OCI-LY1 (cell line): ENCODE measurements around the gene MYOM1.

Experiments used
- H2AFZ ChIP-seq: fragments of 200-600 bp; sonication (generic), shearing (Covaris generic); 2 replicates; pipeline ENCODE4 v1.6.0; 2014; ENCODE audit warnings: antibody characterized with exemption, mild to moderate bottlenecking, low read length
- H3F3A ChIP-seq: fragments of 200-600 bp; sonication (generic), shearing (Covaris generic); 2 replicates; pipeline ENCODE4 v1.6.0; 2014; ENCODE audit warnings: mild to moderate bottlenecking, antibody characterized with exemption, low read length, moderate library complexity; ENCODE audit not compliant: insufficient read depth
- H3K27ac ChIP-seq: fragments of 200-600 bp; sonication (generic); 2 replicates; pipeline ENCODE4 v1.5.1; 2014; ENCODE audit warnings: low read length, mixed run types, mild to moderate bottlenecking, low read depth; ENCODE audit not compliant: poor library complexity, severe bottlenecking
- H3K27me3 ChIP-seq: fragments of 200-600 bp; sonication (generic); 2 replicates; pipeline ENCODE4 v1.6.0; 2014; ENCODE audit warnings: antibody characterized with exemption, mild to moderate bottlenecking, low read length, moderate library complexity; ENCODE audit not compliant: insufficient read depth
- H3K36me3 ChIP-seq: fragments of 200-600 bp; sonication (generic); 2 replicates; pipeline ENCODE4 v1.6.1; 2014; ENCODE audit warnings: mild to moderate bottlenecking, antibody characterized with exemption, low read length, moderate library complexity, mixed read lengths; ENCODE audit not compliant: insufficient read depth
- H3K4me1 ChIP-seq: fragments of 200-600 bp; sonication (generic); 2 replicates; pipeline ENCODE4 v1.5.1; 2014; ENCODE audit warnings: mild to moderate bottlenecking, low read length, moderate library complexity; ENCODE audit not compliant: insufficient read depth, severe bottlenecking
- H3K4me2 ChIP-seq: fragments of 200-600 bp; sonication (generic), shearing (Covaris generic); 2 replicates; pipeline ENCODE4 v1.6.1; 2014; ENCODE audit warnings: low read length
- H3K4me3 ChIP-seq: fragments of 200-600 bp; sonication (generic); 2 replicates; pipeline ENCODE4 v1.5.1; 2014; ENCODE audit warnings: low read length, low read depth, mild to moderate bottlenecking, mixed read lengths; ENCODE audit not compliant: poor library complexity, severe bottlenecking
- H3K79me2 ChIP-seq: fragments of 200-600 bp; shearing (Covaris generic); 2 replicates; pipeline ENCODE4 v1.6.1; 2016; ENCODE audit warnings: mixed run types, low read length, mixed read lengths; ENCODE audit not compliant: insufficient read depth
- H3K9ac ChIP-seq: fragments of 200-600 bp; sonication (generic), shearing (Covaris generic); 2 replicates; pipeline ENCODE4 v1.6.1; 2014; ENCODE audit warnings: mild to moderate bottlenecking, low read length, mixed read lengths
- H3K9me2 ChIP-seq: fragments of 200-600 bp; sonication (generic), shearing (Covaris generic); 2 replicates; pipeline ENCODE4 v1.6.1; 2014; ENCODE audit warnings: low read depth, mild to moderate bottlenecking, low read length, mixed read lengths
- H3K9me3 ChIP-seq: fragments of 200-600 bp; shearing (Covaris generic); 2 replicates; pipeline ENCODE4 v1.6.1; 2014; ENCODE audit warnings: low read length, mixed read lengths
- H4K20me1 ChIP-seq: fragments of 200-600 bp; sonication (generic), shearing (Covaris generic); 2 replicates; pipeline ENCODE4 v1.6.0; 2016; ENCODE audit warnings: mild to moderate bottlenecking, low read length; ENCODE audit not compliant: insufficient read depth
- EZH2 ChIP-seq: fragments of 200-600 bp; sonication (generic), shearing (Covaris generic); IDR thresholded peaks from 2 replicates; pipeline ENCODE4 v1.8.0; 2017; ENCODE audit warnings: borderline replicate concordance, mixed run types, mild to moderate bottlenecking, antibody characterized with exemption, low read length, moderate library complexity, mixed read lengths
- TF ChIP-seq, protein P1 (sequence below): fragments of 200-600 bp; sonication (generic), shearing (Covaris generic); IDR thresholded peaks from 2 replicates; pipeline ENCODE4 v1.5.1; 2017; ENCODE audit warnings: mild to moderate bottlenecking, antibody characterized with exemption, low read length, moderate library complexity, mixed read lengths

The MYOM1 gene

GRCh38 chr18:3040881-3041280, 178.9 kb downstream of the MYOM1 start:
- Histone ChIP-seq H3K36me3 (no peaks in the 10 kb centered on the region), H3K27me3 (no peaks in the 10 kb centered on the region), H3K4me1 (peaks cover 14% of the 10 kb centered on the region)

GRCh38 chr18:3040173-3040572, 179.6 kb downstream of the MYOM1 start:
- no peak overlapping the region for H3K9ac ChIP-seq
- no peak overlapping the region for H3K4me2 ChIP-seq
- no peaks in the 10 kb centered on the region for H3K9me3 ChIP-seq
- no peaks in the 10 kb centered on the region for H4K20me1 ChIP-seq
- H3K27ac ChIP-seq: no peak overlapping the region
- H2AFZ ChIP-seq: no peak overlapping the region
- TF ChIP-seq, protein P1, sequence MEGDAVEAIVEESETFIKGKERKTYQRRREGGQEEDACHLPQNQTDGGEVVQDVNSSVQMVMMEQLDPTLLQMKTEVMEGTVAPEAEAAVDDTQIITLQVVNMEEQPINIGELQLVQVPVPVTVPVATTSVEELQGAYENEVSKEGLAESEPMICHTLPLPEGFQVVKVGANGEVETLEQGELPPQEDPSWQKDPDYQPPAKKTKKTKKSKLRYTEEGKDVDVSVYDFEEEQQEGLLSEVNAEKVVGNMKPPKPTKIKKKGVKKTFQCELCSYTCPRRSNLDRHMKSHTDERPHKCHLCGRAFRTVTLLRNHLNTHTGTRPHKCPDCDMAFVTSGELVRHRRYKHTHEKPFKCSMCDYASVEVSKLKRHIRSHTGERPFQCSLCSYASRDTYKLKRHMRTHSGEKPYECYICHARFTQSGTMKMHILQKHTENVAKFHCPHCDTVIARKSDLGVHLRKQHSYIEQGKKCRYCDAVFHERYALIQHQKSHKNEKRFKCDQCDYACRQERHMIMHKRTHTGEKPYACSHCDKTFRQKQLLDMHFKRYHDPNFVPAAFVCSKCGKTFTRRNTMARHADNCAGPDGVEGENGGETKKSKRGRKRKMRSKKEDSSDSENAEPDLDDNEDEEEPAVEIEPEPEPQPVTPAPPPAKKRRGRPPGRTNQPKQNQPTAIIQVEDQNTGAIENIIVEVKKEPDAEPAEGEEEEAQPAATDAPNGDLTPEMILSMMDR: no peak
- TF ChIP-seq EZH2: no peak
- H3F3A ChIP-seq: no peaks in the 10 kb centered on the region
- no peaks in the 10 kb centered on the region for H3K9me2 ChIP-seq
- peaks cover 7% of the 10 kb centered on the region for H3K4me1 ChIP-seq
- no peaks in the 10 kb centered on the region for H3K36me3 ChIP-seq
- H3K4me3 ChIP-seq: no peak overlapping the region
- H3K79me2 ChIP-seq: no peaks in the 10 kb centered on the region
- no peaks in the 10 kb centered on the region for H3K27me3 ChIP-seq

More at GRCh38 chr18:3040881-3041280, 178.9 kb downstream of the MYOM1 start:
- Histone ChIP-seq H3K79me2 (no peaks in the 10 kb centered on the region), H3K9me2 (no peaks in the 10 kb centered on the region), H4K20me1 (no peaks in the 10 kb centered on the region), H3K4me3 (no peak overlapping the region), H3K9me3 (no peaks in the 10 kb centered on the region), H3K4me2 (no peak overlapping the region), H3K27ac (no peak overlapping the region), H3F3A (no peaks in the 10 kb centered on the region), H3K9ac (no peak overlapping the region), H2AFZ (no peak overlapping the region)
- TF ChIP-seq EZH2: no peak
- TF ChIP-seq, protein P1: no peak

DNA sequence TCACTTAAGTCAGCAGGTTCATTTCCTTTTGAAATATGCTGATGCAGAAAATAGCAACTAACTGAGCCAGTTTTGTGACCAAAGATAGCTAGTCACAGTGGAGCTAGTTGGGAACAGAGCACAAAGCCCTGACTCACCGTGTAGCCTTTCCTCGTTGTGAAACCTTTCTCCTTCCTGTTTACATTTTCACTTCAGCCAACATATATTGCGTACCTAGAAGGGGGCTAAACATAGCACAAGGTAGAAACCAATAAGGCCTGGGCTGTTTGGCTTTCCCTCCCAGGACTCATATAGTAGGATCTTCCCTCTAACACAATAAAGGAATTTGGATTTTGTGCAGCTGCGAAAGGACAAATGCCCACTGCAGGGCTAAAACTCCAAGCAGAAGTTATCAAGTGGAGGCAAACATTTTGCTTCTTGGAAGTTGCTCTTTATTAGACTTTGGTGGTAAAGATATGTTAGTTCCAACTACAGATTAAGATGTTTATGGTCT, 182.3 kb downstream of the MYOM1 start:
- no peaks in the 10 kb centered on the region for H3K4me1 ChIP-seq
- no peak overlapping the region for H3K27ac ChIP-seq
- no peak overlapping the region for H2AFZ ChIP-seq
- H4K20me1 ChIP-seq: no peaks in the 10 kb centered on the region
- H3F3A ChIP-seq: no peaks in the 10 kb centered on the region
- H3K9me3 ChIP-seq: no peaks in the 10 kb centered on the region
- H3K9me2 ChIP-seq: no peaks in the 10 kb centered on the region
- no peak overlapping the region for H3K9ac ChIP-seq
- TF ChIP-seq EZH2: no peak
- TF ChIP-seq, protein P1: no peak
- H3K79me2 ChIP-seq: no peaks in the 10 kb centered on the region
- H3K36me3 ChIP-seq: no peaks in the 10 kb centered on the region
- H3K4me3 ChIP-seq: no peak overlapping the region
- H3K4me2 ChIP-seq: no peak overlapping the region
- no peaks in the 10 kb centered on the region for H3K27me3 ChIP-seq
